Endothelial cell of umbilical vein (primary cell): ENCODE results near the gene AGFG2. TPM values are rescaled to one million over a fixed set of nuclear protein-coding genes. Genes with fewer than 3 reads are reported as not detected.

Experiments used
- BruUV-seq: library from RNA; stranded (reverse); fragments of 400-500 nt; replicated peaks from 2 replicates; lab custom pipeline; 2021; lab: Mats Ljungman, UMichigan
- CTCF ChIA-PET: fragments of 300-600, 350-600 bp; sonication (Branson Sonifier 250); formaldehyde crosslinking; loops from one replicate; lab custom pipeline; 2021; ENCODE audit warnings: antibody characterized with exemption, inconsistent platforms; lab: Charles Lee
- POLR2A ChIA-PET: fragments of 300-600, 350-600 bp; sonication (Branson Sonifier 250); formaldehyde crosslinking; loops from one replicate; lab custom pipeline; 2021; ENCODE audit warnings: antibody characterized with exemption, inconsistent platforms; lab: Charles Lee
- DNase-seq: peaks from one replicate; pipeline ENCODE4 v3.0.0-alpha.2; 2011; ENCODE audit warnings: low read depth, low spot score
- FAIRE-seq: peaks from 2 replicates; lab custom pipeline; 2011; peaks lifted over from hg19 to GRCh38; lab: Jason Lieb, UNC
- H2AFZ ChIP-seq: 2 replicates; pipeline ENCODE4 v1.6.0; 2012; ENCODE audit warnings: low read depth, low read length, control low read depth, inconsistent platforms
- H3K27ac ChIP-seq: 2 replicates; pipeline ENCODE4 v1.5.1; 2011; ENCODE audit warnings: low read depth, mild to moderate bottlenecking, control low read depth, low read length, moderate library complexity; ENCODE audit not compliant: insufficient read depth
- H3K27me3 ChIP-seq, 2 experiments: 2 replicates each; pipeline versions ENCODE4 v1.6.0 to v1.6.1; 2011; ENCODE audit warnings: low read length in 2 of 2, mixed read lengths in 1 of 2; ENCODE audit not compliant: control insufficient read depth in 2 of 2, insufficient read depth in 2 of 2
- H3K36me3 ChIP-seq, 2 experiments: 2 replicates in 1 of 2; 3 replicates in 1 of 2; pipeline ENCODE4 v1.5.1; 2011; ENCODE audit warnings: low read length in 2 of 2, mild to moderate bottlenecking in 1 of 2, moderate library complexity in 1 of 2; ENCODE audit not compliant: control insufficient read depth in 2 of 2, insufficient read depth in 2 of 2; ENCODE audit errors: extremely low read depth in 1 of 2
- H3K4me1 ChIP-seq: 3 replicates; pipeline ENCODE4 v1.5.1; 2011; ENCODE audit warnings: mild to moderate bottlenecking, low read length; ENCODE audit not compliant: control insufficient read depth, insufficient read depth; ENCODE audit errors: extremely low read depth
- H3K4me2 ChIP-seq: 2 replicates; pipeline ENCODE4 v1.6.1; 2011; ENCODE audit warnings: low read length, control low read depth, mixed read lengths; ENCODE audit not compliant: insufficient read depth
- H3K4me3 ChIP-seq, 3 experiments: fragments of 200-600 bp in 1 of 3; sonication (generic), shearing (Covaris generic) in 1 of 3; replicated peaks in 1 of 3; 2 replicates each; pipeline ENCODE4 v1.5.1; 2011 to 2016; ENCODE audit warnings: control low read depth in 3 of 3, low read length in 3 of 3, mild to moderate bottlenecking in 2 of 3, inconsistent platforms in 1 of 3, low read depth in 1 of 3, moderate library complexity in 1 of 3; ENCODE audit not compliant: insufficient read depth in 1 of 3
- H3K79me2 ChIP-seq: 2 replicates; pipeline ENCODE4 v1.6.0; 2012; ENCODE audit warnings: low read length, inconsistent platforms; ENCODE audit not compliant: control insufficient read depth, insufficient read depth
- H3K9ac ChIP-seq: replicated peaks from 2 replicates; pipeline ENCODE3; 2011; ENCODE audit warnings: low read length, control low read depth; ENCODE audit not compliant: insufficient read depth; ENCODE audit errors: extremely low read depth
- H3K9me1 ChIP-seq: replicated peaks from 3 replicates; pipeline ENCODE4 v1.6.0; 2011; ENCODE audit warnings: mild to moderate bottlenecking, low read length; ENCODE audit not compliant: control insufficient read depth, insufficient read depth; ENCODE audit errors: extremely low read depth
- H3K9me3 ChIP-seq: replicated peaks from 2 replicates; pipeline ENCODE4 v1.5.1; 2012; ENCODE audit warnings: low read length, inconsistent platforms; ENCODE audit not compliant: control insufficient read depth, insufficient read depth
- H4K20me1 ChIP-seq: replicated peaks from 2 replicates; pipeline ENCODE3; 2011; ENCODE audit warnings: mild to moderate bottlenecking, low read length; ENCODE audit not compliant: control insufficient read depth, insufficient read depth; ENCODE audit errors: extremely low read depth
- FOS ChIP-seq: IDR thresholded peaks from 2 replicates; pipeline ENCODE4 v1.6.1; 2011; ENCODE audit warnings: mild to moderate bottlenecking, low read length, moderate library complexity, borderline replicate concordance; ENCODE audit not compliant: insufficient read depth
- JUN ChIP-seq: IDR thresholded peaks from 2 replicates; pipeline ENCODE4 v1.6.1; 2011; ENCODE audit warnings: borderline replicate concordance, low read depth; ENCODE audit not compliant: insufficient read length, insufficient read depth
- MAX ChIP-seq: IDR thresholded peaks from 2 replicates; pipeline ENCODE4 v1.6.1; 2011; ENCODE audit not compliant: insufficient read depth, insufficient read length
- POLR2A ChIP-seq: IDR thresholded peaks from 2 replicates; pipeline ENCODE4 v1.6.1; 2012; ENCODE audit warnings: low read depth, mild to moderate bottlenecking, control low read depth, low read length
- POLR2AphosphoS5 ChIP-seq: IDR thresholded peaks from 2 replicates; pipeline ENCODE4 v1.6.1; 2012; ENCODE audit warnings: low read depth, mild to moderate bottlenecking, control low read depth, low read length, moderate library complexity; ENCODE audit not compliant: insufficient read depth
- dilution Hi-C: fragments of 300-500 bp; cut with MboI; formaldehyde crosslinking; loops from one replicate; pipeline ENCODE4 v1.15.0; 2019; ENCODE audit warnings: low sequenced_read_pairs; ENCODE audit not compliant: extremely low pct_ligation_motif_present
- intact Hi-C: fragments of 100-400 bp; cut with micrococcal nuclease; formaldehyde crosslinking; loops from one replicate; pipeline ENCODE4 v1.10.0; 2022
- polyA plus RNA-seq, 4 experiments: library from polyadenylated mRNA; depleted of rRNA in 3 of 4; stranded (reverse) in 3 of 4; unstranded in 1 of 4; fragments of >200 nt; gene quantifications; 2 replicates each; pipeline versions ENCODE4 v1.2.1 to v1.2.3, GENCODE V29; 2011 to 2012; ENCODE audit warnings: missing spikeins in 1 of 4
- total RNA-seq: library from RNA; stranded (reverse); gene quantifications from 2 replicates; pipeline ENCODE4 v1.2.3, GENCODE V29; 2021
- TF ChIP-seq, protein P1 (sequence below), 2 donors: IDR thresholded peaks; 1 replicate in 1 of 2; 2 replicates in 1 of 2; pipeline ENCODE4 v1.5.1; 2011; ENCODE audit warnings: low read length in 2 of 2, mild to moderate bottlenecking in 2 of 2, moderate library complexity in 2 of 2, control low read depth in 1 of 2, inconsistent platforms in 1 of 2, low read depth in 1 of 2; ENCODE audit not compliant: insufficient read depth in 1 of 2; ENCODE audit errors: extremely low read depth in 1 of 2

AGFG2 gene
- total and polyA plus RNA-seq, 2 donors (not counting 3 experiments of a cell fraction or from before 2014, with no cell fraction given), result 33.6 to 44.6 TPM

- no peaks in the 10 kb centered on the region for H3K9me1 ChIP-seq
- H3K27me3 ChIP-seq, result no peaks in the 10 kb centered on the region
- H3K27ac ChIP-seq, result no peak overlapping the region
- ChIA-PET CTCF (no interaction called here), POLR2A (interaction anchor here (0.9 kb wide), 1 partner anchor 10 kb away, joined by 3 read pairs; no protein-coding TSS in a partner anchor)
- dilution Hi-C loops, result no loop called here
- H4K20me1 ChIP-seq, result no peaks in the 10 kb centered on the region
- no peaks in the 10 kb centered on the region for H3K79me2 ChIP-seq
- no peak for TF ChIP-seq MAX
- TF ChIP-seq FOS, result no peak
- no peak for TF ChIP-seq POLR2AphosphoS5
- TF ChIP-seq JUN, result no peak
- no peak for TF ChIP-seq POLR2A
- TF ChIP-seq, protein P1, sequence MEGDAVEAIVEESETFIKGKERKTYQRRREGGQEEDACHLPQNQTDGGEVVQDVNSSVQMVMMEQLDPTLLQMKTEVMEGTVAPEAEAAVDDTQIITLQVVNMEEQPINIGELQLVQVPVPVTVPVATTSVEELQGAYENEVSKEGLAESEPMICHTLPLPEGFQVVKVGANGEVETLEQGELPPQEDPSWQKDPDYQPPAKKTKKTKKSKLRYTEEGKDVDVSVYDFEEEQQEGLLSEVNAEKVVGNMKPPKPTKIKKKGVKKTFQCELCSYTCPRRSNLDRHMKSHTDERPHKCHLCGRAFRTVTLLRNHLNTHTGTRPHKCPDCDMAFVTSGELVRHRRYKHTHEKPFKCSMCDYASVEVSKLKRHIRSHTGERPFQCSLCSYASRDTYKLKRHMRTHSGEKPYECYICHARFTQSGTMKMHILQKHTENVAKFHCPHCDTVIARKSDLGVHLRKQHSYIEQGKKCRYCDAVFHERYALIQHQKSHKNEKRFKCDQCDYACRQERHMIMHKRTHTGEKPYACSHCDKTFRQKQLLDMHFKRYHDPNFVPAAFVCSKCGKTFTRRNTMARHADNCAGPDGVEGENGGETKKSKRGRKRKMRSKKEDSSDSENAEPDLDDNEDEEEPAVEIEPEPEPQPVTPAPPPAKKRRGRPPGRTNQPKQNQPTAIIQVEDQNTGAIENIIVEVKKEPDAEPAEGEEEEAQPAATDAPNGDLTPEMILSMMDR (IDR thresholded peaks at IDR 0.05; ENCODE audit: extremely low read depth in 1 of 2, insufficient read depth in 1 of 2, low read depth in 1 of 2, low read length in 2 of 2), result no peak
- no peak overlapping the region for H3K4me2 ChIP-seq
- no peak overlapping the region for H3K4me3 ChIP-seq
- no peak overlapping the region for H2AFZ ChIP-seq
- peaks cover 1% of the 10 kb centered on the region for H3K4me1 ChIP-seq
- H3K9me3 ChIP-seq, result no peaks in the 10 kb centered on the region
- no TSS peak for BruUV-seq
- FAIRE-seq (no peak), DNase-seq (no peak)
- no peak overlapping the region for H3K9ac ChIP-seq
- intact Hi-C loops, result no loop called here
- H3K36me3 ChIP-seq, result peaks cover 9 to 41% of the 10 kb centered on the region in 2 experiments
These were observed 36.2 kb downstream of the AGFG2 start for GRCh38 chr7:100575206-100575631.
